GM23338 (cell line): ENCODE measurements around the gene LPO. TPM values are rescaled to one million over a fixed set of nuclear protein-coding genes. Genes with fewer than 3 reads are reported as not detected.

Source experiments
- ATAC-seq: fragments of 200-7000 bp; cut with Tn5 transposase; 3 replicates; pipeline ENCODE4 v1.9.1; 2020
- DNase-seq: peaks from one replicate; pipeline ENCODE4 v3.0.0-alpha.2; 2015; ENCODE audit warnings: low spot score
- H2AFZ ChIP-seq: fragments of 200-600 bp; sonication (generic); 2 replicates; pipeline ENCODE4 v1.8.0; 2016; ENCODE audit warnings: antibody characterized with exemption, mild to moderate bottlenecking, moderate library complexity
- H3F3A ChIP-seq: fragments of 200-600 bp; sonication (generic); replicated peaks from 2 replicates; pipeline ENCODE4 v1.8.0; 2017; ENCODE audit warnings: antibody characterized with exemption, mixed run types, low read depth
- H3K27ac ChIP-seq: fragments of 200-600 bp; sonication (generic); 2 replicates; pipeline ENCODE4 v1.6.1; 2016; ENCODE audit warnings: low read depth
- H3K27me3 ChIP-seq: fragments of 200-600 bp; sonication (generic); 2 replicates; pipeline ENCODE4 v1.8.0; 2016; ENCODE audit warnings: mild to moderate bottlenecking, mixed run types, moderate library complexity; ENCODE audit not compliant: insufficient read depth
- H3K36me3 ChIP-seq: fragments of 200-600 bp; sonication (generic); 2 replicates; pipeline ENCODE4 v1.8.0; 2016; ENCODE audit warnings: mild to moderate bottlenecking; ENCODE audit not compliant: insufficient read depth
- H3K4me1 ChIP-seq: fragments of 200-600 bp; sonication (generic); 2 replicates; pipeline ENCODE4 v1.8.0; 2016; ENCODE audit warnings: mild to moderate bottlenecking, moderate library complexity; ENCODE audit not compliant: insufficient read depth
- H3K4me2 ChIP-seq: fragments of 200-600 bp; sonication (generic); 2 replicates; pipeline ENCODE4 v1.7.1; 2017; ENCODE audit warnings: mixed run types
- H3K4me3 ChIP-seq: fragments of 200-600 bp; sonication (generic); 2 replicates; pipeline ENCODE4 v1.6.1; 2016; ENCODE audit warnings: mixed run types
- H3K79me2 ChIP-seq: fragments of 200-600 bp; sonication (generic); replicated peaks from 2 replicates; pipeline ENCODE4 v1.8.0; 2017; ENCODE audit warnings: mild to moderate bottlenecking; ENCODE audit not compliant: insufficient read depth
- H3K9me2 ChIP-seq: fragments of 200-600 bp; sonication (generic); 2 replicates; pipeline ENCODE4 v1.8.0; 2017; ENCODE audit not compliant: insufficient read depth
- H4K20me1 ChIP-seq: fragments of 200-600 bp; sonication (generic); replicated peaks from 2 replicates; pipeline ENCODE4 v1.8.0; 2017; ENCODE audit warnings: mild to moderate bottlenecking; ENCODE audit not compliant: insufficient read depth
- H3K27ac Mint-ChIP-seq: 2 replicates; pipeline ENCODE4 v1.8.0; 2020; ENCODE audit warnings: inconsistent platforms, mild to moderate bottlenecking, moderate library complexity, mixed read lengths
- H3K27me3 Mint-ChIP-seq: 3 replicates; pipeline ENCODE4 v1.8.0; 2022; ENCODE audit warnings: low read depth, mild to moderate bottlenecking, moderate library complexity, mixed read lengths, inconsistent platforms; ENCODE audit not compliant: insufficient read depth, poor library complexity
- H3K36me3 Mint-ChIP-seq: 3 replicates; pipeline ENCODE4 v1.8.0; 2021; ENCODE audit warnings: low read depth, mild to moderate bottlenecking, inconsistent platforms, moderate library complexity, mixed read lengths
- H3K4me1 Mint-ChIP-seq: 3 replicates; pipeline ENCODE4 v1.8.0; 2020; ENCODE audit warnings: mild to moderate bottlenecking, inconsistent platforms, mixed read lengths
- H3K4me3 Mint-ChIP-seq: 3 replicates; pipeline ENCODE4 v1.8.0; 2021; ENCODE audit warnings: moderate library complexity, mild to moderate bottlenecking, inconsistent platforms, mixed read lengths
- H3K9me3 Mint-ChIP-seq: 3 replicates; pipeline ENCODE4 v1.8.0; 2020; ENCODE audit warnings: moderate library complexity, mild to moderate bottlenecking, inconsistent platforms, mixed read lengths
- CREB1 ChIP-seq: fragments of 250-450 bp; sonication (Bioruptor Pico); IDR thresholded peaks from 2 replicates; pipeline ENCODE4 v1.5.0; 2020; ENCODE audit warnings: low read depth, mild to moderate bottlenecking, moderate library complexity
- EZH2 ChIP-seq: fragments of 200-600 bp; sonication (generic); IDR thresholded peaks from one replicate; pipeline ENCODE4 v1.8.0; 2017; ENCODE audit warnings: antibody characterized with exemption, mild to moderate bottlenecking, low read depth; ENCODE audit not compliant: unreplicated experiment
- EZH2phosphoT487 ChIP-seq: fragments of 200-600 bp; sonication (generic); IDR thresholded peaks from one replicate; pipeline ENCODE4 v1.8.1; 2018; ENCODE audit warnings: antibody characterized with exemption; ENCODE audit not compliant: unreplicated experiment
- JUNB ChIP-seq: IDR thresholded peaks from one replicate; pipeline ENCODE4 v1.6.1; 2016; ENCODE audit warnings: antibody characterized with exemption; ENCODE audit not compliant: unreplicated experiment
- NANOG ChIP-seq: IDR thresholded peaks from 2 replicates; pipeline ENCODE4 v1.6.1; 2016; ENCODE audit warnings: antibody characterized with exemption, borderline replicate concordance
- STAT1 ChIP-seq: IDR thresholded peaks from one replicate; pipeline ENCODE4 v1.6.1; 2016; ENCODE audit warnings: antibody characterized with exemption; ENCODE audit not compliant: unreplicated experiment
- ZNF114 ChIP-seq: fragments of 250-450 bp; sonication (Bioruptor Pico); IDR thresholded peaks from 2 replicates; pipeline ENCODE4 v1.5.0; 2020; ENCODE audit warnings: mild to moderate bottlenecking, moderate library complexity
- polyA plus RNA-seq: library from polyadenylated mRNA; unstranded; fragments of >200 nt; fragmentation: Nextera tagmentation; extraction: Ambion mirVana; gene quantifications from 2 replicates; pipeline ENCODE4 v1.2.1, GENCODE V29; 2016
- total RNA-seq: library from RNA; depleted of rRNA; stranded (reverse); fragments of >200 nt; shearing (Covaris generic); gene quantifications from 2 replicates; pipeline ENCODE4 v1.2.3, GENCODE V29; 2014
- TF ChIP-seq, protein P1 (sequence below): fragments of 250-450 bp; sonication (Bioruptor Pico); IDR thresholded peaks from 2 replicates; pipeline ENCODE4 v1.5.0; 2020; ENCODE audit warnings: mild to moderate bottlenecking, moderate library complexity

Gene LPO
- total and polyA plus RNA-seq, 2 experiments from 2014 or later = 0.13 to 0.35 TPM

DNA sequence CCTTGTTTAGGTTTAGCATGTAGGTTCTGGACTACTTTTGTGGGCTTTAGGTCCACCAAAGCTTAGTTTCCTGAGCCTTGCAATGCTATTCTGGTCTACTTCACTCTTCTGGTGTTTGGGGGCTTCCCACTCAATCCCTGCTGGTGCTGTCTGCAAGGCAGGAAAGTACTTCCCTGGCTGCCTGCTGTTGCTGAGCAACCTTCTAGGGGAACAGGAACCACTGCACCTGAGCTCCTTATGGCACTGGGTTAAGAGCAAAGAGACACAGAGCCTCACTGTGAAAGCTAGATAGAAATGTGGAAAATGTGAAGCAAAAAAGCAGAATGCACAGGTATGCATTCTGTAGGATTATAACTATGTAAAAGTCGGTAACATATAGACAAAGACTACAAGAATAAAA lies 25.4 kb downstream of the LPO start (continued):
- TF ChIP-seq, protein P1, sequence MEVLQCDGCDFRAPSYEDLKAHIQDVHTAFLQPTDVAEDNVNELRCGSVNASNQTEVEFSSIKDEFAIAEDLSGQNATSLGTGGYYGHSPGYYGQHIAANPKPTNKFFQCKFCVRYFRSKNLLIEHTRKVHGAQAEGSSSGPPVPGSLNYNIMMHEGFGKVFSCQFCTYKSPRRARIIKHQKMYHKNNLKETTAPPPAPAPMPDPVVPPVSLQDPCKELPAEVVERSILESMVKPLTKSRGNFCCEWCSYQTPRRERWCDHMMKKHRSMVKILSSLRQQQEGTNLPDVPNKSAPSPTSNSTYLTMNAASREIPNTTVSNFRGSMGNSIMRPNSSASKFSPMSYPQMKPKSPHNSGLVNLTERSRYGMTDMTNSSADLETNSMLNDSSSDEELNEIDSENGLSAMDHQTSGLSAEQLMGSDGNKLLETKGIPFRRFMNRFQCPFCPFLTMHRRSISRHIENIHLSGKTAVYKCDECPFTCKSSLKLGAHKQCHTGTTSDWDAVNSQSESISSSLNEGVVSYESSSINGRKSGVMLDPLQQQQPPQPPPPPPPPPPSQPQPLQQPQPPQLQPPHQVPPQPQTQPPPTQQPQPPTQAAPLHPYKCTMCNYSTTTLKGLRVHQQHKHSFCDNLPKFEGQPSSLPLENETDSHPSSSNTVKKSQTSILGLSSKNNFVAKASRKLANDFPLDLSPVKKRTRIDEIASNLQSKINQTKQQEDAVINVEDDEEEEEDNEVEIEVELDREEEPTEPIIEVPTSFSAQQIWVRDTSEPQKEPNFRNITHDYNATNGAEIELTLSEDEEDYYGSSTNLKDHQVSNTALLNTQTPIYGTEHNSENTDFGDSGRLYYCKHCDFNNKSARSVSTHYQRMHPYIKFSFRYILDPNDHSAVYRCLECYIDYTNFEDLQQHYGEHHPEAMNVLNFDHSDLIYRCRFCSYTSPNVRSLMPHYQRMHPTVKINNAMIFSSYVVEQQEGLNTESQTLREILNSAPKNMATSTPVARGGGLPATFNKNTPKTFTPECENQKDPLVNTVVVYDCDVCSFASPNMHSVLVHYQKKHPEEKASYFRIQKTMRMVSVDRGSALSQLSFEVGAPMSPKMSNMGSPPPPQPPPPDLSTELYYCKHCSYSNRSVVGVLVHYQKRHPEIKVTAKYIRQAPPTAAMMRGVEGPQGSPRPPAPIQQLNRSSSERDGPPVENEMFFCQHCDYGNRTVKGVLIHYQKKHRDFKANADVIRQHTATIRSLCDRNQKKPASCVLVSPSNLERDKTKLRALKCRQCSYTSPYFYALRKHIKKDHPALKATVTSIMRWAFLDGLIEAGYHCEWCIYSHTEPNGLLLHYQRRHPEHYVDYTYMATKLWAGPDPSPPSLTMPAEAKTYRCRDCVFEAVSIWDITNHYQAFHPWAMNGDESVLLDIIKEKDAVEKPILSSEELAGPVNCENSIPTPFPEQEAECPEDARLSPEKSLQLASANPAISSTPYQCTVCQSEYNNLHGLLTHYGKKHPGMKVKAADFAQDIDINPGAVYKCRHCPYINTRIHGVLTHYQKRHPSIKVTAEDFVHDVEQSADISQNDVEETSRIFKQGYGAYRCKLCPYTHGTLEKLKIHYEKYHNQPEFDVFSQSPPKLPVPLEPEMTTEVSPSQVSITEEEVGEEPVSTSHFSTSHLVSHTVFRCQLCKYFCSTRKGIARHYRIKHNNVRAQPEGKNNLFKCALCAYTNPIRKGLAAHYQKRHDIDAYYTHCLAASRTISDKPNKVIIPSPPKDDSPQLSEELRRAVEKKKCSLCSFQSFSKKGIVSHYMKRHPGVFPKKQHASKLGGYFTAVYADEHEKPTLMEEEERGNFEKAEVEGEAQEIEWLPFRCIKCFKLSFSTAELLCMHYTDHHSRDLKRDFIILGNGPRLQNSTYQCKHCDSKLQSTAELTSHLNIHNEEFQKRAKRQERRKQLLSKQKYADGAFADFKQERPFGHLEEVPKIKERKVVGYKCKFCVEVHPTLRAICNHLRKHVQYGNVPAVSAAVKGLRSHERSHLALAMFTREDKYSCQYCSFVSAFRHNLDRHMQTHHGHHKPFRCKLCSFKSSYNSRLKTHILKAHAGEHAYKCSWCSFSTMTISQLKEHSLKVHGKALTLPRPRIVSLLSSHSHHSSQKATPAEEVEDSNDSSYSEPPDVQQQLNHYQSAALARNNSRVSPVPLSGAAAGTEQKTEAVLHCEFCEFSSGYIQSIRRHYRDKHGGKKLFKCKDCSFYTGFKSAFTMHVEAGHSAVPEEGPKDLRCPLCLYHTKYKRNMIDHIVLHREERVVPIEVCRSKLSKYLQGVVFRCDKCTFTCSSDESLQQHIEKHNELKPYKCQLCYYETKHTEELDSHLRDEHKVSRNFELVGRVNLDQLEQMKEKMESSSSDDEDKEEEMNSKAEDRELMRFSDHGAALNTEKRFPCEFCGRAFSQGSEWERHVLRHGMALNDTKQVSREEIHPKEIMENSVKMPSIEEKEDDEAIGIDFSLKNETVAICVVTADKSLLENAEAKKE (CRISPR knock-in tag) = no peak
- TF ChIP-seq EZH2phosphoT487 (no peak), JUNB (no peak)

DNA sequence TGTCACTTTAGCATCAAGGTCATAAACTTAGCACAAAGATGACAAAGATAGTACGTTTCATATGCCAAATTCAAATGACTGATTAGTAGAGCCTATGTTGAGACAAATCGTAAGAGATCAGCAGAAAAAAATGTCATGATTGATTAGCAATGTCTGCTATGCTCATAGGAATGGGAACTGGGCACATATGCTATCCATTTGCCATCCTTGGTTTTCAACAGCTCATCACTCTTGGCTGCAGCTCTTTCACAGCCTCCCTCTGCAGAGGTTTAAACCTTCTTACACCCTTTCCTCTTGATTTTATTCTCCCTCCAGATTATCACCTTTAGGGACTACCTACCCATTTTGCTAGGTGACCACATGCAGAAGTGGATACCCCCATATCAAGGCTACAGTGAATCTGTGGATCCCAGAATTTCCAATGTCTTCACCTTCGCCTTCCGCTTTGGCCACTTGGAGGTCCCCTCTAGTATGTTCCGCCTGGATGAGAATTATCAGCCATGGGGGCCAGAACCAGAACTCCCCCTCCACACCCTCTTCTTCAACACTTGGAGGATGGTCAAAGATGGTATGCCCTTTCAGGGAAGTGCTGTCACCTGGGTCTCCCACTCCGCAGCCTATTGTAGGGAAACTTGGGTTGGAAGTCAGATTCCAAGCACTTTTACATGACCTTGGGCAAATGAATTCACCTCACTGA lies 26.2 kb downstream of the LPO start:
- Mint-ChIP-seq H3K4me3 (no peak overlapping the region), H3K27ac (no peak overlapping the region), H3K36me3 (no peaks in the 10 kb centered on the region), H3K27me3 (peaks cover 9% of the 10 kb centered on the region), H3K4me1 (no peaks in the 10 kb centered on the region), H3K9me3 (no peaks in the 10 kb centered on the region)
- ATAC-seq = no peak
- H4K20me1 ChIP-seq = no peaks in the 10 kb centered on the region
- no peaks in the 10 kb centered on the region for H3K36me3 ChIP-seq
- no peaks in the 10 kb centered on the region for H3K4me1 ChIP-seq
- no peaks in the 10 kb centered on the region for H3F3A ChIP-seq
- no peak overlapping the region for H3K4me3 ChIP-seq
- no peak overlapping the region for H2AFZ ChIP-seq
- no peak overlapping the region for H3K27ac ChIP-seq
- H3K79me2 ChIP-seq = no peaks in the 10 kb centered on the region
- H3K4me2 ChIP-seq = no peak overlapping the region
- no peaks in the 10 kb centered on the region for H3K9me2 ChIP-seq
- peaks cover 7% of the 10 kb centered on the region; the same call in 1 of the 2 replicates for H3K27me3 ChIP-seq
- DNase-seq = no peak
- no peak for TF ChIP-seq ZNF114 (CRISPR knock-in tag)
- no peak for TF ChIP-seq STAT1
- TF ChIP-seq, protein P1 (CRISPR knock-in tag) = no peak
- TF ChIP-seq EZH2phosphoT487 = no peak
- TF ChIP-seq EZH2 = no peak
- TF ChIP-seq NANOG = no peak
- TF ChIP-seq CREB1 = no peak
